ENCODE measurements around the gene ACMSD. TPM values are rescaled to one million over a fixed set of nuclear protein-coding genes. Genes with fewer than 3 reads are reported as not detected.

The ACMSD gene
- total RNA-seq (not detected), polyA plus RNA-seq (not detected)

- Histone ChIP-seq H3K4me1 (ENCODE audit: control insufficient read depth, insufficient read depth, low read length, poor library complexity, severe bottlenecking) (no peaks in the 10 kb centered on the region), H3K36me3 (ENCODE audit: control insufficient read depth, insufficient read depth, low read length) (no peaks in the 10 kb centered on the region), H3K27me3 (ENCODE audit: control insufficient read depth, insufficient read depth, low read length) (peaks cover 10% of the 10 kb centered on the region), H3K4me3 (ENCODE audit: low read depth, low read length) (no peak within 1 kb of the TSS), H3K9me3 (ENCODE audit: control insufficient read depth in 2 of 2, low read length in 2 of 2) (peaks cover 6 to 8% of the 10 kb centered on the region in 2 experiments), H3K27ac (ENCODE audit: insufficient read depth, low read length, poor library complexity, severe bottlenecking) (no peak within 1 kb of the TSS)
- H3K36me3 Mint-ChIP-seq, result no peaks in the 10 kb centered on the region
- no peaks in the 10 kb centered on the region for H3K4me1 Mint-ChIP-seq
- peaks cover 14% of the 10 kb centered on the region for H3K27me3 Mint-ChIP-seq
- H3K9me3 Mint-ChIP-seq, result peaks cover 0 to 24% (median 7%) of the 10 kb centered on the region in 7 donors
- DNase-seq, result no peak
- no peak for ATAC-seq (ENCODE audit: low read depth in 2 of 2)
- no peak within 1 kb of the TSS for H3K27ac Mint-ChIP-seq
- no peak within 1 kb of the TSS for H3K4me3 Mint-ChIP-seq
Measured at GRCh38 chr2:134838143-134838620, at the start of gene ACMSD. TSS of gene ACMSD (plus strand) at chr2:134838616. CDS start at chr2:134838683, 67 bp downstream.

GRCh38 chr2:134790487-134790886 lies 47.9 kb upstream of the ACMSD start:
- ATAC-seq (ENCODE audit: low read depth in 2 of 2), result no peak

GRCh38 chr2:134791616-134792015 lies 46.8 kb upstream of the ACMSD start:
- peaks cover 18% of the 10 kb centered on the region for H3K27me3 Mint-ChIP-seq
- no peak overlapping the region for H3K27ac Mint-ChIP-seq

More at GRCh38 chr2:134790487-134790886, 47.9 kb upstream of the ACMSD start:
- Mint-ChIP-seq H3K9me3 (peaks cover 0 to 2% (median 0%) of the 10 kb centered on the region in 7 donors), H3K27ac (no peak overlapping the region), H3K27me3 (peaks cover 25% of the 10 kb centered on the region), H3K4me1 (no peaks in the 10 kb centered on the region), H3K36me3 (no peaks in the 10 kb centered on the region), H3K4me3 (no peak overlapping the region)
- Histone ChIP-seq H3K4me3 (ENCODE audit: low read depth, low read length) (no peak overlapping the region), H3K36me3 (ENCODE audit: control insufficient read depth, insufficient read depth, low read length) (no peaks in the 10 kb centered on the region), H3K27me3 (ENCODE audit: control insufficient read depth, insufficient read depth, low read length) (peaks cover 5% of the 10 kb centered on the region), H3K27ac (ENCODE audit: insufficient read depth, low read length, poor library complexity, severe bottlenecking) (no peak overlapping the region), H3K9me3 (ENCODE audit: control insufficient read depth in 2 of 2, low read length in 2 of 2) (no peaks in the 10 kb centered on the region), H3K4me1 (ENCODE audit: control insufficient read depth, insufficient read depth, low read length, poor library complexity, severe bottlenecking) (no peaks in the 10 kb centered on the region)
- DNase-seq, result no peak

GRCh38 chr2:134792186-134792585 lies 46.2 kb upstream of the ACMSD start:
- Mint-ChIP-seq H3K27ac (no peak overlapping the region), H3K4me1 (no peaks in the 10 kb centered on the region), H3K36me3 (no peaks in the 10 kb centered on the region), H3K9me3 (peaks cover 0 to 3% (median 0%) of the 10 kb centered on the region in 7 donors), H3K27me3 (peaks cover 18% of the 10 kb centered on the region), H3K4me3 (no peak overlapping the region)
- Histone ChIP-seq H3K9me3 (ENCODE audit: control insufficient read depth in 2 of 2, low read length in 2 of 2) (no peaks in the 10 kb centered on the region), H3K36me3 (ENCODE audit: control insufficient read depth, insufficient read depth, low read length) (no peaks in the 10 kb centered on the region), H3K4me3 (ENCODE audit: low read depth, low read length) (no peak overlapping the region), H3K27me3 (ENCODE audit: control insufficient read depth, insufficient read depth, low read length) (peaks cover 5% of the 10 kb centered on the region), H3K4me1 (ENCODE audit: control insufficient read depth, insufficient read depth, low read length, poor library complexity, severe bottlenecking) (no peaks in the 10 kb centered on the region), H3K27ac (ENCODE audit: insufficient read depth, low read length, poor library complexity, severe bottlenecking) (no peak overlapping the region)
- ATAC-seq (ENCODE audit: low read depth in 2 of 2), result no peak
- DNase-seq, result no peak

More at GRCh38 chr2:134791616-134792015, 46.8 kb upstream of the ACMSD start:
- ATAC-seq (ENCODE audit: low read depth in 2 of 2) (no peak), DNase-seq (no peak)
- Histone ChIP-seq H3K36me3 (ENCODE audit: control insufficient read depth, insufficient read depth, low read length) (no peaks in the 10 kb centered on the region), H3K27me3 (ENCODE audit: control insufficient read depth, insufficient read depth, low read length) (peaks cover 5% of the 10 kb centered on the region), H3K4me1 (ENCODE audit: control insufficient read depth, insufficient read depth, low read length, poor library complexity, severe bottlenecking) (no peaks in the 10 kb centered on the region), H3K4me3 (ENCODE audit: low read depth, low read length) (no peak overlapping the region), H3K9me3 (ENCODE audit: control insufficient read depth in 2 of 2, low read length in 2 of 2) (no peaks in the 10 kb centered on the region), H3K27ac (ENCODE audit: insufficient read depth, low read length, poor library complexity, severe bottlenecking) (no peak overlapping the region)
- no peaks in the 10 kb centered on the region for H3K36me3 Mint-ChIP-seq
- no peak overlapping the region for H3K4me3 Mint-ChIP-seq
- peaks cover 0 to 3% (median 0%) of the 10 kb centered on the region in 7 donors for H3K9me3 Mint-ChIP-seq
- H3K4me1 Mint-ChIP-seq, result no peaks in the 10 kb centered on the region

- ATAC-seq (ENCODE audit: low read depth in 2 of 2), result no peak
Measured at GRCh38 chr2:134795765-134796164, 42.7 kb upstream of the ACMSD start.

GRCh38 chr2:134796373-134796772 lies 42.0 kb upstream of the ACMSD start:
- DNase-seq, result no peak
- ATAC-seq (ENCODE audit: low read depth in 2 of 2), result no peak
- H3K9me3 Mint-ChIP-seq, result peaks cover 0 to 3% (median 2%) of the 10 kb centered on the region in 7 donors
- no peak overlapping the region for H3K4me3 Mint-ChIP-seq
- no peaks in the 10 kb centered on the region for H3K4me1 Mint-ChIP-seq
- Histone ChIP-seq H3K27me3 (ENCODE audit: control insufficient read depth, insufficient read depth, low read length) (peaks cover 4% of the 10 kb centered on the region), H3K4me3 (ENCODE audit: low read depth, low read length) (no peak overlapping the region), H3K4me1 (ENCODE audit: control insufficient read depth, insufficient read depth, low read length, poor library complexity, severe bottlenecking) (no peaks in the 10 kb centered on the region), H3K9me3 (ENCODE audit: control insufficient read depth in 2 of 2, low read length in 2 of 2) (no peaks in the 10 kb centered on the region), H3K36me3 (ENCODE audit: control insufficient read depth, insufficient read depth, low read length) (no peaks in the 10 kb centered on the region), H3K27ac (ENCODE audit: insufficient read depth, low read length, poor library complexity, severe bottlenecking) (no peak overlapping the region)
- H3K27ac Mint-ChIP-seq, result no peak overlapping the region
- peaks cover 12% of the 10 kb centered on the region for H3K27me3 Mint-ChIP-seq
- H3K36me3 Mint-ChIP-seq, result no peaks in the 10 kb centered on the region

More at GRCh38 chr2:134795765-134796164, 42.7 kb upstream of the ACMSD start:
- Histone ChIP-seq H3K4me3 (ENCODE audit: low read depth, low read length) (no peak overlapping the region), H3K27ac (ENCODE audit: insufficient read depth, low read length, poor library complexity, severe bottlenecking) (no peak overlapping the region), H3K36me3 (ENCODE audit: control insufficient read depth, insufficient read depth, low read length) (no peaks in the 10 kb centered on the region), H3K4me1 (ENCODE audit: control insufficient read depth, insufficient read depth, low read length, poor library complexity, severe bottlenecking) (no peaks in the 10 kb centered on the region), H3K27me3 (ENCODE audit: control insufficient read depth, insufficient read depth, low read length) (peaks cover 4% of the 10 kb centered on the region), H3K9me3 (ENCODE audit: control insufficient read depth in 2 of 2, low read length in 2 of 2) (no peaks in the 10 kb centered on the region)
- no peaks in the 10 kb centered on the region for H3K4me1 Mint-ChIP-seq
- no peak overlapping the region for H3K27ac Mint-ChIP-seq
- peaks cover 7% of the 10 kb centered on the region for H3K27me3 Mint-ChIP-seq
- H3K9me3 Mint-ChIP-seq, result peaks cover 0 to 3% (median 0%) of the 10 kb centered on the region in 7 donors
- no peak for DNase-seq
- no peaks in the 10 kb centered on the region for H3K36me3 Mint-ChIP-seq
- H3K4me3 Mint-ChIP-seq, result no peak overlapping the region

GRCh38 chr2:134799936-134800335 lies 38.5 kb upstream of the ACMSD start:
- ATAC-seq (ENCODE audit: low read depth in 2 of 2) (no peak), DNase-seq (no peak)
- Histone ChIP-seq H3K36me3 (ENCODE audit: control insufficient read depth, insufficient read depth, low read length) (no peaks in the 10 kb centered on the region), H3K27me3 (ENCODE audit: control insufficient read depth, insufficient read depth, low read length) (peaks cover 2% of the 10 kb centered on the region), H3K4me3 (ENCODE audit: low read depth, low read length) (no peak overlapping the region), H3K9me3 (ENCODE audit: control insufficient read depth in 2 of 2, low read length in 2 of 2) (peaks cover 0 to 6% of the 10 kb centered on the region in 2 experiments), H3K4me1 (ENCODE audit: control insufficient read depth, insufficient read depth, low read length, poor library complexity, severe bottlenecking) (no peaks in the 10 kb centered on the region), H3K27ac (ENCODE audit: insufficient read depth, low read length, poor library complexity, severe bottlenecking) (no peak overlapping the region)
- H3K4me3 Mint-ChIP-seq, result no peak overlapping the region
- no peaks in the 10 kb centered on the region for H3K4me1 Mint-ChIP-seq
- H3K27me3 Mint-ChIP-seq, result peaks cover 10% of the 10 kb centered on the region
- peaks cover 0 to 17% (median 3%) of the 10 kb centered on the region in 7 donors for H3K9me3 Mint-ChIP-seq
- H3K36me3 Mint-ChIP-seq, result no peaks in the 10 kb centered on the region
- H3K27ac Mint-ChIP-seq, result no peak overlapping the region

- ATAC-seq (ENCODE audit: low read depth in 2 of 2) (no peak), DNase-seq (no peak)
- H3K4me3 ChIP-seq (ENCODE audit: low read depth, low read length), result no peak overlapping the region
- H3K36me3 ChIP-seq (ENCODE audit: control insufficient read depth, insufficient read depth, low read length), result no peaks in the 10 kb centered on the region
- no peak overlapping the region for H3K27ac Mint-ChIP-seq
- peaks cover 2% of the 10 kb centered on the region for H3K27me3 ChIP-seq (ENCODE audit: control insufficient read depth, insufficient read depth, low read length)
- no peaks in the 10 kb centered on the region for H3K4me1 ChIP-seq (ENCODE audit: control insufficient read depth, insufficient read depth, low read length, poor library complexity, severe bottlenecking)
- peaks cover 7% of the 10 kb centered on the region for H3K27me3 Mint-ChIP-seq
- no peak overlapping the region for H3K27ac ChIP-seq (ENCODE audit: insufficient read depth, low read length, poor library complexity, severe bottlenecking)
- H3K9me3 Mint-ChIP-seq, result peaks cover 0 to 18% (median 4%) of the 10 kb centered on the region in 7 donors
- H3K4me3 Mint-ChIP-seq, result no peak overlapping the region
- H3K9me3 ChIP-seq (ENCODE audit: control insufficient read depth in 2 of 2, low read length in 2 of 2), result peaks cover 0 to 6% of the 10 kb centered on the region in 2 experiments
- no peaks in the 10 kb centered on the region for H3K4me1 Mint-ChIP-seq
- no peaks in the 10 kb centered on the region for H3K36me3 Mint-ChIP-seq
Measured at GRCh38 chr2:134800341-134800740, 38.1 kb upstream of the ACMSD start.

Measured in CD4-positive, CD25-positive, alpha-beta regulatory T cell (primary cell).